GM21390 (cell line): ENCODE measurements around the gene PARD3.
"Not testable (repeated sequence)": the region's sequence is repeated elsewhere in the genome, so short reads cannot be mapped to it uniquely, and the experiment has no call there.

Experiments used
- ATAC-seq: cut with Tn5 transposase; IDR thresholded peaks from one replicate; pipeline ENCODE4 v1.9.1; 2021; ENCODE audit not compliant: unreplicated experiment

Gene PARD3

DNA sequence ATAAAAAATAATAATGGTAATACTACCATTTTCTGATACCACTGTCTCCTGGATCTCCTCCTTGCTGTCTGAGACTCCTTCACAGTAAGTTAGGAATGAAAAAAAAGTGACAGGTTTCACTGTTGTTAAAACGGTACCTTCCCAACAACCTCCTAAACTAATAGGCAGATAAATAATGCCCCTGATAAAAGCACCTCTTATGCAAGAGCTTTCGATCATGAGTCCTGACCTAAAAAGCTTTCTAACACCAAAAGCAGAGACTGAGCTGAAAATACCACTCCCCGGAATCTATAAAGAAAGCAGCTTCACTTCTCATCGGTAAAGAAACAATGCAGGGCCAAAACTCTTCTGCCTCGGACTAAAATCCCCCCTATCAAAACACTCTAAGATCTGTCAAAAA, 14.5 kb downstream of the PARD3 start:
- no peak for ATAC-seq

DNA sequence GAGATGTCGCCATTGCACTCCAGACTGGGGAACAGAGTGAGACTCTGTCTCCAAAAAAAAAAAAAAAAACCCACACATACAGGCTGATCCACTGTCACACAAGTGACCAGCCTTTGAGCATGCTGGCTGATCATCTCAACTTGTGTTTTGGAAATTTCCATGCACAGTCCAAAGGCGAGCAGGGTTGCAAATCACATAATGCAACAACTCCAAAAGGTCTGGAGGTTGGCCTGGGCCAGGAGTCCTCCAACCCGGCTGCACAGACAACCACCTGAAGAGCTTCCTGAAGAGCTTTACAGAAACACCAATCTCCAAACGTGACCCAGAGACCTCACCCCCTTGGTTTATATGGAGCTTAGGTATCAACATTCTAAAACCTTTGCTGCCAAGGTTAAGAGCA, 16.4 kb downstream of the PARD3 start:
- no peak for ATAC-seq

DNA sequence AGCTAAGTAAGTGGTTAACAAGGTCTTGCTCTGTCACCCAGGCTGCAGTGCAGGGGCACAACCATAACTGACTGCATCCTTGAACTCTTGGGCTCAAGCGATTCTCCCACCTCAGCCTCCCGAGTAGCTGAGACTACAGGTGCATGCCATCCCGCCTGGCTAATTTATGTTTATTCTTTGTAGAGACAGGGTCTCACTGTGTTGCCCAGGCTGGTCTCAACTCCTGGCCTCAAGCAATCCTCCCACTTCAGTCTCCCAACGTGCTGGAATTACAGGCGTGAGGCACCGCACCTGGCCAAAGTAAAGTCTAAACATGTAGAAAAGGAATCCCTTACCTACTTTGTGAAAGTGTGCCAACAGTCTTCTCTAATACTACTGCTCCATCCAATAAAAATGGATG, 17.9 kb downstream of the PARD3 start:
- ATAC-seq, result no peak

DNA sequence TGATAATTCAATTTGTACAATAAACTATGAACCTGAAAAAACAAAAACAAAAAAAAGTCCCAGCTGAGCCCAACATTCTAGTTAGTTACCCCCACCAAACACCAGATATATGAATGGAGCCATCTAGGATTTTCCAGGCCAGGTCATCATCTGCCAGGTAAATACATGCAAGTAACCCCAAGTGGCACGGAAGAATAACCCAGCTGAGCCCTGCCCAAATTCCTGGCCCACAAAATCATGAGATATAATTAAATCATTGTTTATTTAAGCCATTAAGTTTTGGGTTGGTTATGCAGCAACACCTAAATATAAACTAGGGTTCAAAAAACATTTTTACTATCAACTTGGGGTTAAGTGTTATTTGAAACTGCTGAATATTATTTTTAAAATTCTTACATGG, 19.0 kb downstream of the PARD3 start:
- no peak for ATAC-seq

DNA sequence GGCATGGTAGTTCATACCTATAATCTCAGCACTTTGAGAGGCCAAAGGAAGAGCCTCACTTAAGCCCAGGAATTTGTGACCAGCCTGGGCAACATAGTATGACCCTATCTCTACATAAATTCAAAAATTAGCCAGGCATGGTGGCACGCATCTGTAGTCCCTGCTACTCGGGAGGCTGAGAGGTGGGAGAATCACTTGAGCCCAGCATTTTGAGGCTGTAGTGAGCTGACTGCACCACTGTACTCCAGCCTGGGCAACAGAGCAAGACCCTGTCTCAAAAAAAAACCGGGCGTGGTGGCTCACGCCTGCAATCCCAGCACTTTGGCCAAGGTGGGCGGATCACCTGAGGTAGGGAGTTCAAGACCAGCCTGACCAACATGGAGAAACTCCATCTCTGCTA, 19.8 kb downstream of the PARD3 start:
- no peak for ATAC-seq

DNA sequence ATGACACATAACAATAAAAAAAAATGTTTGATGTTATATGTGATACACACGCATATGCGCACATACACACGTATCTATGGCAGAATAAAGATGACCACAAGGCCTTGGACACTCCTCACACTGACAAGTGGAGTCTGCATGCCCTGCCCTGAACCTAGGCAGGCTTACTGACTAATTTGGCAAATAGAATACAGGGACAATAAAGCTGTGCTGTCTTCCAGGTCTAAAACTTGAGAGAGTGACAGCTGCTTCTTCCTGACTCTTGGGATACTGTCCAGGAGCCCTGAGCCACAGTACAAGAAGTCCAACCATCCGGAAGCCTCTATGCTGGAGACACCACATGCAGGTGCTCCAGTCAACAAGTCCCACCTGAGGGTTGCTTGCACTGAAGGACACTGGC, 20.3 kb downstream of the PARD3 start:
- no peak for ATAC-seq

DNA sequence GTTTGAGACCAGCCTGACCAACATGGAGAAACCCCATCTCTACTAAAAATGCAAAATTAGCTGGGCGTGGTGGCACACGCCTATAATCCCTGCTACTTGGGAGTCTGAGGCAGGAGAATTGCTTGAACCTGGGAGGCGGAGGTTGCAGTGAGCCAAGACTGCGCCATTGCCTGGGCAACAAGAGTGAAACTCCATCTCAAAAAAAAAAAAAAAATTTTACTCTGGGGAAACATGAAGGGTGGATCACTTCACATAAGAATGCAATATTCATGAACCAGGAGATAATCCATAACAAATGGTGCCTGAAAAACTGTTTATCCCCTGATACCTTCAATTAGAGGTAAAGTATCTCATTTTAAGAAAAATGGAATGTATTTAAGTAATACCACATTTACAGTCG, 21.5 kb downstream of the PARD3 start:
- ATAC-seq, result not testable (repeated sequence)

DNA sequence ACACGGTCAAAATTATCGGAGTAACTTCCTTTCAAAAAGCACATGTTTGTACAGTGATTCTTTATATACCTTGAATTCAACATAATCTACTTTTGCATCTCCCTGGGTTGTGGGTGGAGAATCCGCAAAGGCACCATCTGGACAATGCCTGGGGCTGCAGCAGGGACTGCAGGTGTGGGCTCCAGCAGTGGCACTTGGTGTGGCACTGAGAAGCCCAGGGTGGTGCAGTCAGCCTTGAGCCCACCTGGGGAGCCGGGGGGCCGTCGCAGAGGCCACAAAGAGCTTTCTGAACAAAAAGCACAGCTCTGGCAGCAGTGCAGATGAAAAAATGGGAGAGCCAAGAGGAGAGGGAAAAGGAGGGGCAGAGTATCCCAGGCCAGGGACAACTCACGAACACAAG, 22.2 kb downstream of the PARD3 start:
- no peak for ATAC-seq

DNA sequence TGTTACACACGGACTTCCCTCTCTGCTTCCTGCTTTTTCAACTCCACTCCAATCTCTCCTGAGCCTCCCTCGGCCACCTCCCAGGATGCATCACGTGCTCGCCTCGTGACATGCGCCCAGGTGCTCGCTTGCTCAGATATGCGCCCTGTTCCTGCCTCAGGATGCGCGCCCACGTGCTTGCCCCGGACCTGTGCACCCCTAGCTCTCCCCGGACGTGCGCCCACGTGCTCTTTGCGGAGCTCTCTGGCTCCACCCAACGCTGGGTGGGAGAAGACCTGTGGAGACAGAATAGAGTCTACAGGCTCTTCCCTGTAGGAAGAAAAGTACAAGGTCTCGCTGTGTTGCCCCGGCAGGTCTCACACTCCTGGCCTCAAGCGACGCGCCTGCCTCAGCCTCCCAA, 23.1 kb downstream of the PARD3 start:
- no peak for ATAC-seq

DNA sequence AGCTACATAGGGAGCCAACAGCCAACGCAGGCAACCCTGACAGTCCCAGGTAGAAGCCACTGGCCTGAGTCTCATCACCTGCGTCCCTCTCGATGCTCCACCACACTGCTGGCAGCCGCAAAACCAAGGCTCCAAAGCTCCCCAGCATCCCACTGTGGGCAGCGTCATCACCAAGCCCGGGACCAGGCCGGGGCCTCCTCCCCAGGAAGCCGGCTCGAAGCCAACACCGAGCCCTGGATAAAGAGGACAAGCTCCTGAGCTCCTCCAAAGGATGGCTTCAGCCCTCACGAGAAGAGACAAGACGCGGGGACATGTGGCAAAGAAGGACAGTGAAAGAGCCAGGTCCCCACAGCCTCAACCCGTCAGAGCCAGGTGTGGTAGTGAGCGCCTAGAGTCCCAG, 23.9 kb downstream of the PARD3 start:
- ATAC-seq, result no peak

DNA sequence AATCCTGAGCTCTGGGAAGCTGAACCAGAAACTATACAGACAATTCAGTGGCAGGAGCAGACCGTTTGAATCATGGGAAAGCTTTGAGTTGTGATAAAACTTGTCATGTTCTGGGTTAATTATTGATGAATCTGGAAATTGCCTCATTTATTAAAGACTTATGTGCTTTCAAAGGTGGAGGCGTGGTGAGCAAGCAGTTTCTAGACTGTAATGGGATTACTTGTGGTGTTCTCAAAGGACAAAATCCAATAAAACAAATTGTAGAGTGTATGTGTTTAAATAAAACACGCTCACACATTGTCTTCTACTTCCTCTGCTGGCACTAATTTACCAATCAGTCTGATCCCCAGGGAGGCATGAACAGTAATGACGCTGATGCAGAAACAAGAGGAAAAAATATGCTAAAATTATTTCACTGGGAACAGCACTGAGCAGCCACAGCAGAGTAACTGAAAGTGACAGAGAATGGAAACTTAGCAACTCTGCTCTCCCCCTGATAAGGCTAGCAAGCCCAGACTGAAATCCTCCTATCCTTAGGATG, 25.1 kb downstream of the PARD3 start:
- ATAC-seq, result no peak

DNA sequence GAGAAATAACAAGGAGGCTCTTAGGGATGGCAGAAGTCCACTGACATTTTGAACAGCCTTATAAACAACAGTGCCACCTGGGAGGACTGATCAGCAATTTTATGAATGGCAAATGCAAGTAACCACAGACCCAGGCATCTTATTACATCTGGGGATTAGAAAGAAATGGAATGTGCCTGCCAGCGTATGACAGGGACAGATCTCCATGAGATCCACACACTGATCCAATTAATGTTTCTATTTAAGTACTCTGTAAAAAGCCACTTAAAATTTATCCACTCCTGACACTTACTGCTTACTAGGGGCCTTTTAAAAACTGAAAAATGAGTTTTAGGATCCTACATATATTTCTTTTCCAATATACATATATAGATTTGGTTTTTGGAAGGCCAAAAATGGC, 28.6 kb downstream of the PARD3 start:
- ATAC-seq, result no peak

DNA sequence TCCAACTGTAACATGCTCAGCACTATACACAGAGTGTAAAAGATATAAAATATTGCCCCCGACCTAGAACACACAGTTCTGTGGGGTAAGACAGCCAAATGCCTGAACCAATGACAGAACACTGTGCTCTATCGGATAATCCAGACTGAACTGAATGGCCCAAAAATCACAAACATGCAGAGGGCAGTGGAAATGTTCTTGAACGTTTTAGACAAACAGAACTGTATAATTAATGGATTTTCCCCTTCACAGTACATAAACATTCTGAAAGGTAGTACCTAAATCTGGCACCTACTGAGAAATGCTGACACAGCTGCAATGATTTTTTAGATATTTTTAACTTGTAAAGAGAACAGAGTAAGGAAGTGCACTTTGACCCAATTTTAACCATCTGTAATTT, 33.4 kb downstream of the PARD3 start:
- ATAC-seq, result no peak

DNA sequence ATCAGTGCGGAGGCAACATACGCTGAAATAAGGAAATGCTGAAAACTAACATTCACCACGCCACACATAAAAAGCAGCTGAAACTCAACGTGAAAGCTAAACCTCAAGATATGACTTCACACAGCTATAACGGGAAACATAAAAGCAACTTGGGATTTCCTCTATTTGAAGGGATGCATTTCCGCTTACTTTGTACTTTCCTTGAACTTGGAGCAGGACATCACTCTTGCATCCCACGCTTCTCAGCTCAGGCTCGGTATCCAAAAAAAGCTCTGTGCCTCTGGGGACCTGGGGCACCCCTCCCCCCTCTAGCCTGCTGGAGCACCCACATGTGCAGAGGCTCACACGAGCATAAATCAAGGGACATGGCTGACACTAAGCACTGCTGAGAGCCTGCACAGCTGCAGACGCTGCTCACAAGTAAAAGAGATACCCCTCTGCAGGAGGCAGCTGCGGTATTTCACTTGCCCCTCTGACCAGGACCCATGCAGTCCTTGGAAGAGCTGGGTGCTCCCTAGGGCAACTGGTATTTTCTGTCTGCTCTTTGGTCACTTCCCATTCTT, 34.2 kb downstream of the PARD3 start:
- ATAC-seq, result peak; percentile 83

DNA sequence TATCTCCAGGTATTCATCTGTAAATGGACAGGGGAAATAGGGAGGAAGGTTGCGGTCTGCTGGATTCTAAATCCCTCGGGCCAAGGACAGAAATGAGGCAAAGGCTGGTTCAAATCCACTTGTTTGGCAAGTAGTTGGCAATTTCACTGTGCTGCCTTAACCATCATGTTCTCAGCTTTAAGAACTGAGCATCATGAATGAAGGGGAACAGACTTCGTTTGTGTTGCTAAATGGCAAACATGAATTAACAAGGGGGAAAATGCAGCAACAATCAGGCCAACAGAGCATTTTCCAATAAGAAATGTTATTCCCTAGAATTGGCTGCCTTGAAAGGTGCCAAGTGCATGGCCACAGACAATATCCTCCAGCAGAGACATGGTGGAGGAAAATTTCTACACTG, 36.9 kb downstream of the PARD3 start:
- ATAC-seq, result no peak

DNA sequence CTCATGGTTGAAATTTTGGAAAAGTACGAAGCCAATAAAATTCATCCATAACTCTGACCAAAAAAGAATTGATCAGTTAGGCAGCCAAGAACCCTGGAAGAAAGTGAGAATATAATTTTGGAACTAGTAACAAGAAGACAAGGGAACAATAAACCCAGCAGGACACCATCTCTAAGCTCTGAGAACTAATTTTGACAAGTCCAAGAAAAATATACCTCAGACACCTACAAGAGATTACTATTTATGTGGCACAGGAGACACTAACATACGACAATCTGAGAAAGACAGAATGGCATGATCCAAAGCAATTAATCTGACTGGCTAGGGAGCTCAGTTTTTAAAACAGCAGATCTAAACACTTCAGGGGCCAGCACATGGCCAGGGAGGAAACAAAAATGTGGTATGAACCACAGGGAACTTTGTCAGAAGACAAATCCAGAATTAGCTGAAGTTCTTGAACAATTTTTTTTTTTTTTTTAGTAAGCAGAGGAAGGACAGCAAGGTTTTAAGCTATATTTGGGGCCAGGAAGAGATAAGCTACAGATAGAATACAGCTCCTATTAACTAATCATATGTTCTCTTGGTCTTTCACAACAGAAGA, 38.9 kb downstream of the PARD3 start:
- no peak for ATAC-seq

DNA sequence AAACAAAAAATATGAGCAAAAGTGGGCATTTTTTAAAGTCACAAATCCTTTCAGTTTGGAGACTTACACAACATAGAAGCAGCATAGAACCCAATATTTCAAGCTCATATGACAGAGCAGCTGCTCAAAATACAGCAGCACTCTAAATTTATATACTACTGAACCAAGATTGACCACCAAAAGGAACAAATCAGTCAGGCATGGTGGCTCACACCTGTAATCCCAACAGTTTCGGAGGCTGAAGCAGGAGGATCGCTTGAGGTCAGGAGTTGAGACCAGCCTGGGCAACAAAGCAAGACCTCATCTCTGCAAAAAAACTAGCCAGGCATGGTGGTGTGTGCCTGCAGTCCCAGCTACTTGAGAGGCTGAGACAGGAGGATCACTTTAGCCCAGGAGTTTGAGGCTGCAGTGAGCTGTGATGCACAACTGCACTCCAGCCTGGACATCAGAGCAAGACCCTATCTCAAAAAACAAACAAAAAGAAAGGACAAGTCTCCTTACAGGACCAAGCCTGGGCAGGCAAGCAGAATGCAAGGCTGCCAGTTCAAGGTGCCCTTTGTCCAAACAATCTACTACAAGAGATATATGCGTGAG, 40.0 kb downstream of the PARD3 start:
- no peak for ATAC-seq

DNA sequence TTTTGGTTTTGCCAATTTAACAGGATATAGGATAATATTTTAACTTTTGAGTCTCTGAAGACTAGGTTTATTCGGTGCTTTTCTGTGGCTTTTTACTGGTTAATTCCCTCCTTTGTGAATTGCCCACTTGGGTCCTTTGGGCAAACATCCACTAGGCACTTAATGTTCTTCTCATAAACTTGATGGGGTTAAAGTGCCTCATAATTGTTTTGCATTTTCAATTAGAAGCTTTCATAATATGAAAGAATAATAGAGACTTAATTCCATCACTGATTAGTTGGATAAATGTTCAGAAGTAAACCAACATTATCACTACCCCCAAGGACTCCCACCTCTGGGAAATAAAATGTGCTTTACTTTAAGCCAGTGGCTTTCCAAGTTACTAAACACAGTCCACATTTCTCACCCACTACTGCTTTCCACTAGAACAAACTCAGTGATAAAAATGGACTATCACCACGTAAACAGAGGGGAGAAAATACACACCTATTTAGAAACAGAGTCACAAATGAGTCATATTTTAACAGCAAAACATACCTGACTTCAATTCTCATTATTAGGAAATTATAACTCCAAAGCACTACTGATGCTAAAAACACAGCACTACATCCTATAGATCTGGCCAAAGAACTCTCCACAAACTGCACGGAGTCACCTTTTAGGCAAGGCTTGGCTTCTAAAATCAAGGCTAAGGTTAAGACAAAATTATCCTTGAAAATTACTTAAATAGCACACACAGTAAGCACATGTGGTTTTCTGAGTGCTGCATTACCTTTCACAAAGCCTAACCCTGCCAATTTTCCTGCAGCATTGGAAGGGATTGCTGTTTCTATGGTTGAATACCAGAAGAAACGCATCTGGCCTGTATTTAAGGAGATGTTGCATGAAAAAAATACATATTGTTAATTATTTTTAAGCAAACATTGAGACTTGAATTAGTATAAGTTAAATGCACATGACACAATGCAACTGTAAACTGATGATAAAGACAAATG, 41.2 kb downstream of the PARD3 start:
- ATAC-seq, result no peak

DNA sequence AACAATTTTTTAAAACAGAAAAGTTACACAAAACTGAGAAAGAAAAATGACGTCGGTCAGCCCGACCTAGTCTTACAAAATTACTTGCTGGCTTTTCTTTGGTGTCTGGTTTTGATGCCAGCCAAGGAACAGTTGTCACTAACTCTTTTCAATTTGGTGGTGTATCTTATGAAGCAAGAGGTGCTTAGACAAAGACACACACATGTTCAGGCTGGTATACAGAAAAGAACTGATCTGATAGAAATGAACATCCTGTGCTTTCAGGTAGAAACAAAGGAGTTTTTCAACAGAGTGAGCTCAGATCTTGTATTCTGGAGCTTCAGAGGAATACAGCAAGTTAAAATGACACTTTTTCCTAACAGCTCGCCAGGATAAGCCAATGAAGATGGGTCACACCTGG, 43.6 kb downstream of the PARD3 start:
- ATAC-seq, result no peak

DNA sequence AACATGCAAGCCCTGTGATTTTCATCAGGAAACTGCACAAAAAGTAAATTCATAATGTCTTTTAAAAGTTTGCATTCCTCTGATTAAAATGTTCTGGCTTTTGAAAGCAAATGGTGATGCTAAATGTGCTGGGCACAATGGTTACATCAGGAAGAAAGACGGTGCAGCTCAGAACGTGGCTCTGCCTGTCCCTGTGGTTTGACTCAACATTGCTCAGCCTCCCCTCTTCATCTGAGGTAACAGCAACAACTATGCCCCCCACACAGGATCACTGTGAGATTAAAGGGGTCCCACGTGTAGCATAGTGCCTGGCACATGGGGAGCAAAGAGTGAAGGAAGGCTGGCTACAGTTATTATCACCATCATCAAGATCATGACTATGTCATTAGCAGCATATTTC, 44.0 kb downstream of the PARD3 start:
- ATAC-seq, result no peak

DNA sequence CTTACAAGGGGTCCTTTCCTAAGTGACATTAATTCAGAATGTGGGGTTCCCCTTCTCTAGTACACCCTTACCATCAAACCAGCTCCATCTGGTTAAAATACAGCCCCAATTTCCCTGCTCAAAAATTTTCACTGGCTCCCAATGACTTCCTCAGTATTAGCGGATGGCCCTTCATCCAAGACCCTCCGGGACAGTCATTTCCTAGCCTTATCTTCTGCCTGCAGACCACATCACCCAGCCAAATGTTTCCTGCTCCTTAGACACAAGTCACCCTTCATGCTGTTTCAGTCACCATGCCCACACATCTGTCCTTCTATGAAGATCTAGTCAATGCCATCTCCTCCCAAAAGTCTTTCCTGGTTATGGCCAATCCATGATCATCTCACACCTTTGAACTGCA, 45.2 kb downstream of the PARD3 start:
- ATAC-seq, result no peak

DNA sequence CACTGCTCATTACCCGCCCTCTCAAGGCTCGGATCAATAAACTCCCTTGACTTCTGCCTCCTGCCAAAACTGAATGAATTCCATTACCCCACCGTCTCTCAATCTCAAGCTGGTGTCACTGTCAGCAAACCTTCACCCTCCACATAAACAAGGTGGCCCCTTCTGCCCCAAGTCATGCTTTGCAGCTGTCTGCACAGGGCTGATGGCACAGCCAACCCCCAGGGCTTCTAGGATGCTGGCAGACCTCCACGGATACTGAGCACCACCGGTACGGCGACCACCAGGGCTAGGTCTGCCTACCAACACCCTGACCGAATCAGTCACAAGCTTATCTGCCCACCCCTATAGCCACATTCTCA, 46.1 kb downstream of the PARD3 start:
- no peak for ATAC-seq
